Activated CD4-positive, alpha-beta T cell treated with anti-CD3 and anti-CD28 coated beads for 36 hours (primary cell): ENCODE measurements around the gene ZFP3. TPM values are rescaled to one million over a fixed set of nuclear protein-coding genes. Genes with fewer than 3 reads are reported as not detected.
"Not testable (repeated sequence)": the region's sequence is repeated elsewhere in the genome, so short reads cannot be mapped to it uniquely, and the experiment has no call there.

Experiments used
- ATAC-seq: fragments of 200-7000 bp; cut with Tn5 transposase; one replicate; pipeline ENCODE4 v1.10.0; 2021; ENCODE audit warnings: mild to moderate bottlenecking, moderate library complexity
- CTCF ChIA-PET: fragments of 350-600 bp; sonication (Branson Sonifier 250); formaldehyde crosslinking; loops from one replicate; lab custom pipeline; 2021; ENCODE audit warnings: antibody characterized with exemption; lab: Charles Lee
- POLR2A ChIA-PET: fragments of 350-600 bp; sonication (Branson Sonifier 250); formaldehyde crosslinking; loops from one replicate; lab custom pipeline; 2021; ENCODE audit warnings: antibody characterized with exemption, inconsistent platforms; lab: Charles Lee
- DNase-seq: peaks from one replicate; pipeline ENCODE4 v3.0.0-alpha.2; 2020
- H3K27ac Mint-ChIP-seq: one replicate; pipeline ENCODE4 v1.8.0; 2021; ENCODE audit warnings: mixed read lengths
- H3K27me3 Mint-ChIP-seq: one replicate; pipeline ENCODE4 v1.8.0; 2021; ENCODE audit warnings: mixed read lengths
- H3K36me3 Mint-ChIP-seq: one replicate; pipeline ENCODE4 v1.8.0; 2021; ENCODE audit warnings: low read depth, mixed read lengths
- H3K4me1 Mint-ChIP-seq: one replicate; pipeline ENCODE4 v1.8.0; 2021; ENCODE audit warnings: mixed read lengths
- H3K4me3 Mint-ChIP-seq: one replicate; pipeline ENCODE4 v1.8.0; 2021; ENCODE audit warnings: mild to moderate bottlenecking, moderate library complexity, mixed read lengths
- H3K9me3 Mint-ChIP-seq: one replicate; pipeline ENCODE4 v1.8.0; 2021; ENCODE audit warnings: low read depth, mixed read lengths
- intact Hi-C, 2 experiments: fragments of 100-400 bp; cut with DNase I in 1 of 2; cut with micrococcal nuclease in 1 of 2; formaldehyde crosslinking; loops; one replicate each; pipeline versions ENCODE4 v1.14.2 to v1.15.1; 2022 to 2024; cut with DNase I, micrococcal nuclease
- total RNA-seq, 2 experiments: library from RNA; stranded (reverse); gene quantifications; one replicate each; pipeline ENCODE4 v1.2.3, GENCODE V29; 2021

The ZFP3 gene
- total RNA-seq, 2 experiments from 2014 or later, result 2.2 to 2.8 TPM

GRCh38 chr17:5126719-5127488 lies 48.6 kb downstream of the ZFP3 start:
- ChIA-PET CTCF (no interaction called here), POLR2A (no interaction called here)
- Mint-ChIP-seq H3K9me3 (no peaks in the 10 kb centered on the region), H3K36me3 (no peaks in the 10 kb centered on the region), H3K4me3 (no peak overlapping the region), H3K27ac (no peak overlapping the region), H3K4me1 (no peaks in the 10 kb centered on the region), H3K27me3 (peaks cover 26% of the 10 kb centered on the region)
- no peak for DNase-seq
- intact Hi-C loops, result no loop called here
- ATAC-seq, result no peak

- Mint-ChIP-seq H3K9me3 (no peaks in the 10 kb centered on the region), H3K4me1 (no peaks in the 10 kb centered on the region), H3K36me3 (no peaks in the 10 kb centered on the region), H3K27me3 (peaks cover 22% of the 10 kb centered on the region), H3K4me3 (no peak overlapping the region), H3K27ac (no peak overlapping the region)
- ChIA-PET POLR2A (no interaction called here), CTCF (interaction anchor here (1.1 kb wide), 1 partner anchor 99 kb away, joined by 3 read pairs; no protein-coding TSS in a partner anchor)
- intact Hi-C loops, result no loop called here
- DNase-seq, result no peak
- no peak for ATAC-seq
Observed at GRCh38 chr17:5127910-5128309, 49.6 kb downstream of the ZFP3 start.

- H3K4me3 Mint-ChIP-seq, H3K4me1 Mint-ChIP-seq, intact Hi-C loops, H3K36me3 Mint-ChIP-seq, H3K27ac Mint-ChIP-seq, ATAC-seq, POLR2A ChIA-PET, H3K9me3 Mint-ChIP-seq: not testable (repeated sequence)
- CTCF ChIA-PET, result interaction anchor here (1.1 kb wide), 1 partner anchor 99 kb away, joined by 3 read pairs; no protein-coding TSS in a partner anchor
- peaks cover 22% of the 10 kb centered on the region for H3K27me3 Mint-ChIP-seq
- DNase-seq, result peak; percentile 1
Observed at GRCh38 chr17:5128387-5128786, 50.1 kb downstream of the ZFP3 start.

- Mint-ChIP-seq H3K36me3 (no peaks in the 10 kb centered on the region), H3K9me3 (no peaks in the 10 kb centered on the region)
- no peak for DNase-seq
Observed at GRCh38 chr17:5128905-5129535, 50.8 kb downstream of the ZFP3 start.

GRCh38 chr17:5129770-5130169 lies 51.5 kb downstream of the ZFP3 start:
- POLR2A ChIA-PET, intact Hi-C loops, ATAC-seq, DNase-seq, H3K4me1 Mint-ChIP-seq, H3K27ac Mint-ChIP-seq, H3K4me3 Mint-ChIP-seq, H3K36me3 Mint-ChIP-seq, H3K9me3 Mint-ChIP-seq: not testable (repeated sequence)
- CTCF ChIA-PET, result interaction anchor here (0.5 kb wide), 1 partner anchor 160 kb away, joined by 3 read pairs; no protein-coding TSS in a partner anchor
- peaks cover 11% of the 10 kb centered on the region for H3K27me3 Mint-ChIP-seq

More at GRCh38 chr17:5128905-5129535, 50.8 kb downstream of the ZFP3 start:
- no peak for ATAC-seq
- Mint-ChIP-seq H3K4me3 (no peak overlapping the region), H3K27ac (no peak overlapping the region), H3K4me1 (no peaks in the 10 kb centered on the region), H3K27me3 (peaks cover 17% of the 10 kb centered on the region)
- POLR2A ChIA-PET, result no interaction called here
- CTCF ChIA-PET, result no interaction called here
- intact Hi-C loops, result no loop called here

- H3K9me3 Mint-ChIP-seq, H3K4me3 Mint-ChIP-seq, H3K27me3 Mint-ChIP-seq, H3K4me1 Mint-ChIP-seq, ATAC-seq, intact Hi-C loops, DNase-seq, H3K36me3 Mint-ChIP-seq, POLR2A ChIA-PET, H3K27ac Mint-ChIP-seq: not testable (repeated sequence)
- CTCF ChIA-PET, result interaction anchor here (0.5 kb wide), 1 partner anchor 160 kb away, joined by 3 read pairs; no protein-coding TSS in a partner anchor
Observed at GRCh38 chr17:5130261-5130660, 52.0 kb downstream of the ZFP3 start.

- intact Hi-C loops, H3K9me3 Mint-ChIP-seq, H3K27me3 Mint-ChIP-seq, H3K36me3 Mint-ChIP-seq, H3K4me1 Mint-ChIP-seq, H3K4me3 Mint-ChIP-seq, CTCF ChIA-PET, ATAC-seq, H3K27ac Mint-ChIP-seq, POLR2A ChIA-PET: not testable (repeated sequence)
- peak; percentile 2 for DNase-seq
Observed at GRCh38 chr17:5130687-5131086, 52.4 kb downstream of the ZFP3 start.

- no peak for ATAC-seq
- CTCF ChIA-PET, result no interaction called here
- Mint-ChIP-seq H3K9me3 (no peaks in the 10 kb centered on the region), H3K36me3 (no peaks in the 10 kb centered on the region), H3K27me3 (peaks cover 6% of the 10 kb centered on the region), H3K4me1 (no peaks in the 10 kb centered on the region), H3K4me3 (no peak overlapping the region), H3K27ac (no peak overlapping the region)
- intact Hi-C loops, result no loop called here
- POLR2A ChIA-PET, result no interaction called here
- peak; percentile 1 for DNase-seq
Observed at GRCh38 chr17:5131146-5131715, 53.0 kb downstream of the ZFP3 start.

GRCh38 chr17:5131799-5132502 lies 53.7 kb downstream of the ZFP3 start:
- H3K27me3 Mint-ChIP-seq, CTCF ChIA-PET, H3K27ac Mint-ChIP-seq, H3K4me1 Mint-ChIP-seq, ATAC-seq, H3K4me3 Mint-ChIP-seq, POLR2A ChIA-PET, H3K9me3 Mint-ChIP-seq, H3K36me3 Mint-ChIP-seq, intact Hi-C loops: not testable (repeated sequence)
- DNase-seq, result peak; percentile 2

- DNase-seq, intact Hi-C loops, ATAC-seq, H3K4me3 Mint-ChIP-seq, POLR2A ChIA-PET, H3K4me1 Mint-ChIP-seq, H3K27ac Mint-ChIP-seq, H3K27me3 Mint-ChIP-seq, CTCF ChIA-PET, H3K9me3 Mint-ChIP-seq, H3K36me3 Mint-ChIP-seq: not testable (repeated sequence)
Observed at GRCh38 chr17:5132503-5133225, 54.4 kb downstream of the ZFP3 start.

GRCh38 chr17:5133311-5133710 lies 55.0 kb downstream of the ZFP3 start:
- H3K27me3 Mint-ChIP-seq, result no peaks in the 10 kb centered on the region
- H3K4me3 Mint-ChIP-seq, result no peak overlapping the region
- ChIA-PET POLR2A (no interaction called here), CTCF (no interaction called here)
- no peaks in the 10 kb centered on the region for H3K4me1 Mint-ChIP-seq
- DNase-seq (no peak), ATAC-seq (no peak)
- intact Hi-C loops, result no loop called here
- no peaks in the 10 kb centered on the region for H3K9me3 Mint-ChIP-seq
- no peak overlapping the region for H3K27ac Mint-ChIP-seq
- no peaks in the 10 kb centered on the region for H3K36me3 Mint-ChIP-seq
